GM23338 (cell line): ENCODE results near the gene ANKRD11.
"Not testable (repeated sequence)": the region's sequence is repeated elsewhere in the genome, so short reads cannot be mapped to it uniquely, and the experiment has no call there.

Source experiments
- CREB1 ChIP-seq: fragments of 250-450 bp; sonication (Bioruptor Pico); IDR thresholded peaks from 2 replicates; pipeline ENCODE4 v1.5.0; 2020; ENCODE audit warnings: low read depth, mild to moderate bottlenecking, moderate library complexity
- CTCF ChIP-seq, 2 experiments: fragments of 200-600 bp in 1 of 2; sonication (generic) in 1 of 2; conservative IDR thresholded peaks; 2 replicates each; pipeline versions ENCODE4 v1.5.1 to v1.6.1; 2016 to 2017; ENCODE audit warnings: antibody characterized with exemption in 2 of 2, low read depth in 2 of 2, mild to moderate bottlenecking in 2 of 2, moderate library complexity in 1 of 2
- EZH2 ChIP-seq: fragments of 200-600 bp; sonication (generic); IDR thresholded peaks from one replicate; pipeline ENCODE4 v1.8.0; 2017; ENCODE audit warnings: antibody characterized with exemption, mild to moderate bottlenecking, low read depth; ENCODE audit not compliant: unreplicated experiment
- JUNB ChIP-seq: IDR thresholded peaks from one replicate; pipeline ENCODE4 v1.6.1; 2016; ENCODE audit warnings: antibody characterized with exemption; ENCODE audit not compliant: unreplicated experiment
- POLR2AphosphoS5 ChIP-seq: IDR thresholded peaks from 2 replicates; pipeline ENCODE4 v1.6.1; 2016; ENCODE audit warnings: antibody characterized with exemption, low read depth
- REST ChIP-seq: IDR thresholded peaks from one replicate; pipeline ENCODE4 v1.6.1; 2018; ENCODE audit warnings: antibody characterized with exemption; ENCODE audit not compliant: unreplicated experiment

GRCh38 chr16:89463312-89463711, 27.0 kb downstream of the ANKRD11 start:
- TF ChIP-seq EZH2; CTCF (conservative IDR thresholded peaks at IDR 0.05; ENCODE audit: low read depth in 2 of 2); CREB1 (CRISPR knock-in tag); POLR2AphosphoS5; JUNB; REST: not testable (repeated sequence)
